GM12892 (cell line): ENCODE data around the gene NOA1.

Source experiments
- POLR2A ChIP-seq: IDR thresholded peaks from 2 replicates; pipeline ENCODE4 v1.6.1; 2011; ENCODE audit warnings: low read depth, low read length, control low read depth
- POLR2AphosphoS5 ChIP-seq: IDR thresholded peaks from 2 replicates; pipeline ENCODE4 v1.6.1; 2011; ENCODE audit warnings: low read depth, low read length, control low read depth
- TAF1 ChIP-seq: IDR thresholded peaks from 2 replicates; pipeline ENCODE4 v1.6.1; 2011; ENCODE audit warnings: low read depth, mild to moderate bottlenecking, control low read depth, low read length, borderline replicate concordance

DNA sequence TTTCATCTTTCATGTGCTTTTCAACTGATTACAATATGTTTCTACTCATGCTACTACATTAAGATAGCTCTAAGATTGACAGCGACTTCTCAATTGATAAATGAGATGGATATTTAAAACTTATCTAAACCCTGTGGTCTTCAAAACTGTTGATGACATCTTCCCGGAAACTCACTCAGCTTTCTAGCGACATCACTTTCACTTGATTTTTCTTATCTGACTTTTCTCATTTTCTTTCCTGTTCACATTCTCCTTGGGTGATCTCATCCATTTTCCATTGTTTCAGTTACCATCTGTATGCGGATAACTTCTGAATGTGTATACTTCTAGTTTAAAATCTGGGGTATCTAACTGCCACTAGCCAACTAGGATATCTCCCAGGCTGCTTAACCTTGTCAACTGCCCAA lies 4.4 kb upstream of the NOA1 start:
- TF ChIP-seq POLR2A (no peak), POLR2AphosphoS5 (no peak), TAF1 (no peak)
